ENCODE results near the gene GCC2.
"Not testable (repeated sequence)": the region's sequence is repeated elsewhere in the genome, so short reads cannot be mapped to it uniquely, and the experiment has no call there.

The GCC2 gene, protein sequence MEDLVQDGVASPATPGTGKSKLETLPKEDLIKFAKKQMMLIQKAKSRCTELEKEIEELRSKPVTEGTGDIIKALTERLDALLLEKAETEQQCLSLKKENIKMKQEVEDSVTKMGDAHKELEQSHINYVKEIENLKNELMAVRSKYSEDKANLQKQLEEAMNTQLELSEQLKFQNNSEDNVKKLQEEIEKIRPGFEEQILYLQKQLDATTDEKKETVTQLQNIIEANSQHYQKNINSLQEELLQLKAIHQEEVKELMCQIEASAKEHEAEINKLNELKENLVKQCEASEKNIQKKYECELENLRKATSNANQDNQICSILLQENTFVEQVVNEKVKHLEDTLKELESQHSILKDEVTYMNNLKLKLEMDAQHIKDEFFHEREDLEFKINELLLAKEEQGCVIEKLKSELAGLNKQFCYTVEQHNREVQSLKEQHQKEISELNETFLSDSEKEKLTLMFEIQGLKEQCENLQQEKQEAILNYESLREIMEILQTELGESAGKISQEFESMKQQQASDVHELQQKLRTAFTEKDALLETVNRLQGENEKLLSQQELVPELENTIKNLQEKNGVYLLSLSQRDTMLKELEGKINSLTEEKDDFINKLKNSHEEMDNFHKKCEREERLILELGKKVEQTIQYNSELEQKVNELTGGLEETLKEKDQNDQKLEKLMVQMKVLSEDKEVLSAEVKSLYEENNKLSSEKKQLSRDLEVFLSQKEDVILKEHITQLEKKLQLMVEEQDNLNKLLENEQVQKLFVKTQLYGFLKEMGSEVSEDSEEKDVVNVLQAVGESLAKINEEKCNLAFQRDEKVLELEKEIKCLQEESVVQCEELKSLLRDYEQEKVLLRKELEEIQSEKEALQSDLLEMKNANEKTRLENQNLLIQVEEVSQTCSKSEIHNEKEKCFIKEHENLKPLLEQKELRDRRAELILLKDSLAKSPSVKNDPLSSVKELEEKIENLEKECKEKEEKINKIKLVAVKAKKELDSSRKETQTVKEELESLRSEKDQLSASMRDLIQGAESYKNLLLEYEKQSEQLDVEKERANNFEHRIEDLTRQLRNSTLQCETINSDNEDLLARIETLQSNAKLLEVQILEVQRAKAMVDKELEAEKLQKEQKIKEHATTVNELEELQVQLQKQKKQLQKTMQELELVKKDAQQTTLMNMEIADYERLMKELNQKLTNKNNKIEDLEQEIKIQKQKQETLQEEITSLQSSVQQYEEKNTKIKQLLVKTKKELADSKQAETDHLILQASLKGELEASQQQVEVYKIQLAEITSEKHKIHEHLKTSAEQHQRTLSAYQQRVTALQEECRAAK (N-terminal part only)

DNA sequence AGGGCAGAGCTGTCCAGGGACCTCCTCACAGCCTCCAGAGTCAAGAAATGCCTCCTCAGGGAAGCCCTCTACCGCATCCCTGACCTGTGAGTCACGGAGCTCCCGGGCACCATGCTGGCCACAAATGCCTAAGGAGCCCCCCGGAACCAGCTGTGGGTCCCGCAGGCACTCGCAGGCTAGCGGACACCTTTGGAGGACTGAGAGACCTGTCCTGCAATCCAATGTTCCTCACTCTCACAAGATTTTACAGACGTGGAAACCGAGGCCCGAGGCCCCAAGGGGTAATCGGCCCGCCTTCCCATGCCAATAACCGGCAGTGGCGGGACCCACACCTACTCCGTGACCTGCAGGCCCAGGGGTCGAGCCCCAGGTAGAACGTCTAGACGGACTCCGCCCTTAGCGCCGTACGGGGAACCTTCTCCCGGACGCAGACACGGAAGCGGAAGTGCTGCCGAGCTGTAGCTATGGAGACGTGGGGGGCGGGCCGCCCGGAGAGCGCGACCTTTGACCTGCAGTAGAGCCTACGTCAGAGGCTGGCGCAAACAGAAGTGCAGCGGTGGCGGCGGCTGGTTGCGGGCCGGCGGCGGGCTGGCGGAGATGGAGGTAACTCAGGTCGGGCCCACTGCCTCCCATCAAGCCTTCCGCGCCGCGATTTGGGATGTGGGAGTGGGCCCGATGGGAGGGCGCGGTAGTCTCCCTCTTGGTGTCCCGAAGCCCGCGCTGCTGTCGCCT lies at the start of gene GCC2:
Gene GCC2 (plus strand): TSS at position 529 of the 732 bp plus-strand sequence. CDS start 69 bp downstream, at position 598.
- peak; percentile 96 for DNase-seq

DNA sequence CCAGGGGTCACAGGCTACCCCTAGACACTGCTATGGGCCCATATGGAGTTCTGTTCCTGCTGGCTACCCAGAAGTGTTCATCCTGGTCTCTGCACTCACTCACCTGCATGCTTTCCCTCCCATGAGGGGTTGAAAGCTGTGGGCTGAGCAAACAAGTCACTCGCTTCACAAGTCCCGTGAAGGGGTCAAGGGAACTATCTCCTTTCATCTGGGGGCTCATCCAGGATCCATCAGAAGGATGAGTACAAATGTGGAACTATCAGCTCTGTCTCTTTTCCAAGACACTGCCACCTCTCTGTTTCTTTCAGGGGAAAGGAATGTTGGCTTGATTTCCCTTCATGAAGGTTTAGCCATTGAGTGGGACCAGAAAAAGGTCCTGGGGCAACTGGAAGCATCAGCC lies 49.5 kb upstream of the GCC2 start:
- DNase-seq, result no peak

DNA sequence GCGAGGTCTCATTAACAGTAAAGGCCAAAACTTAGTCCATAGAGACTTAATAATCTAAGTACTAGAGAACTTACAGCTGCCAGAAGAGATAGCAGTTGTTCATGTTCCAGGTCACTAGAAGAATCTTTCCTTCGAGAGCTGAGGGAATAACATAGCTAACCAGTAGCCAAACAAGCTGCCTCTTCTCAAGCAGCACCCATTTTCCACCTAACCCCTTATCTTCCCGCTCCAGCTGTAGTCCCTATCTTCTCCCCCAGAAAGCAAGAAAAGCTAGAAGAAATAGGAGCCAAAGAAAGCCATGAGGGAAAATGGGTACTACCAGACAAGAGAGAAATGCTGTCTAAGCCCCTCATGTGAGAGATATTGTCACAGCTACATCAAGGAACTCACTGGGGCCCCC lies 47.2 kb upstream of the GCC2 start:
- no peak for DNase-seq

DNA sequence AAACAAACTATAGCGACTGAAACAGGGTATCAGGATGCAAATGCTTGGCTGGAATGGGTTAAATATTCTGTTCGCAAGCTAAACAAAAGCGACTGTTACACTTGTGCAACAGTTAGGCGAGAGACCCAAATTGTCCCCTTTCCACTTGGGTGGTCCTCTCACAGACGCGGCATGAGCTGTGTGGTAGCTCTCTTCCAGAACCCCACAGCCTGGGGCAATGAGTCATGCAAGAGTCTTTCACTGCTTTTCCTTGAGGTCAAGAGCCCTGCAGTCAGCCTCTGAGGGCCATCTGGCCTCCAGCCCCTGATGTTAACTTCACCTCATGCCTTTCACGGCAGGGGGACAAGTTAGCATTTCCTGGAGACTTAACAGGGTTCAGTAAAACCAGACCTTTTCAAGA lies 45.5 kb upstream of the GCC2 start:
- no peak for DNase-seq

GRCh38 chr2:108404784-108405397 lies 44.1 kb upstream of the GCC2 start:
- DNase-seq, result no peak

DNA sequence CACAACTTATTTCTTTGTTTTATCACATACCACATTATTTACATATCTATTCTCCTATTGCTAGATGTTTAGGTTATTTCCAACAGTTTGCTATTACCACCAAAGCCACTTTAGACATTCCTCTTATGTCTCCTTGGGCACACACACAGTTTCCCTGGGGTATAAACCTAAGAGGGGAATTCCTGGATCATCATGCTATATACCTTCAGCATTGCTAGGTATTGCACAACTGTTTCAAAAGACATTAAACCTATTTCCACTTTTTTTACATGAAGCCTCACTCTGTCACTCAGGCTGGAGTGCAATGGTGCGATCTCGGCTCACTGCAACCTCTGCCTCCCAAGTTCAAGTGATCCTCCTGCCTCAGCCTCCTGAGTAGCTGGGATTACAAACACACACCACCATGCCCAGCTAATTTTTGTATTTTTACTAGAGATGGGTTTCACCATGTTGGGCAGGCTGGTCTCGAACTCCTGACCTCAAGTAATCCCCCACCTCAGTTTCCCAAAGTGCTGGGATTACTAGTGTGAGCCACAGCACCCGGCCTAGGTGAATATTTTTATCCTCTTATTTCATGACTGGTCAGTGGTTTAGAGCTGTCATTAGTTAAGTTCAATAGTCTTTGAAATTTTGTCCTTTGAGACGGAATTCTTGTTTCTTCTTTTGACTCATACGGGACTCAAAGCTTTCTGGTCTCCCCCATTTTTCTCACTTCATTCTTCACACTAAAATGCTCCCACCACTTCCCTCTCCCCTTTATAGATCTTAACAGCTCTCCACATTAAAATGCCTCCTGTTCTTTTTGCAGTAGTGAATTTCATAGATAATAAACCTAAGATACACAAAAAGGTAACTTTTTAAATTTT lies 40.9 kb upstream of the GCC2 start:
- no peak for DNase-seq

DNA sequence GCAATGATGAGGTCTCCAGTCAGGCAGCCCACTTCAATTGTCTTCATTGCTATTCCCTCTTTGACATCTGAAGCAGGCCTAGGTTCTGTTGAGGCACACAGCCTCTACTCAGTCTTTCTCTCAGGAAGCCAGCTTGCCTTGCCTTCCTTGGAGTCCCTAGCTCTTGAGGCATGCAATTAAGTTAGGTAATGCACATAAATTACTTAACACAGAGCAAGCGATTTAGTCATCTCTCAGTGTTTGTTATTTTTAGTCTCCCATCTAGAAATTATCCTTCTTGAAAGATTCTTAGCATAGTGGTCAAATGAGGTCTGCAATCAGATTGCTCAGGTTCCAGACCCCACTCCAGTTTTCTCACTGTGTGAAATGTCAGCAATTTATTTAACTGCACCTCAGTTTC lies 39.2 kb upstream of the GCC2 start:
- no peak for DNase-seq

DNA sequence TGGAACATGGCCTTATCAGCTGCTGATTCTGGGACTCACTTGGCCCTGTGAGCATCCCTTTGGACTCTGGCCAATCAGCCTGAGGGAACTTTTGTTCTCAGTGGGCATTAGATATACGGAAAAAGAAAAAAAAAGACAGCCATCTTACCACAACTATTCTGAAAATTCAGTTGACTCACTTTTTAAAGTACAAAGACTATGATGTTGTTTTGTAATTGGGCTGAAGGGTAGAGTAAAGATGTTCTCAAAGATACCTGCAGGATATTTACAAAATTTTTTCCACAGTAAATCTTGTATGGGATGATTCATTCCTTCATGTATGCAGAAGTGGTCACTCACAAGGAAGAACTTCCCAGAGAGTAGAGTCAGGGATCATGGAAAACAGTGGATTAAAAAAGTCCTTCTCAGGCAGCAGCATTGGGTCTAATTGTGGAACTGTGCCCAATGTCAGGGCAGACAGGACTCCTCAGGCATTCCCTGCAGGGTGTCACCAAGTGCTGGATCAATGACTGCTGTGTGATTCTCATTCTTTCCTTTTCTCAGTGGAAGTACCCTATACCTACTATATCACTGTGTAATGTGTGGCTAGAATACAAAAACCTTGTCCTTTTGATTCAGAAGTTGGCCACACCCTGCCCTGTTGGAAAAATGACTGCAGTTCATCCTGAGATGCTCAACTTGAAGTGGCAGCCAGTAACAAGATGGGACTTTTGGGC lies 35.9 kb upstream of the GCC2 start:
- DNase-seq, result no peak

DNA sequence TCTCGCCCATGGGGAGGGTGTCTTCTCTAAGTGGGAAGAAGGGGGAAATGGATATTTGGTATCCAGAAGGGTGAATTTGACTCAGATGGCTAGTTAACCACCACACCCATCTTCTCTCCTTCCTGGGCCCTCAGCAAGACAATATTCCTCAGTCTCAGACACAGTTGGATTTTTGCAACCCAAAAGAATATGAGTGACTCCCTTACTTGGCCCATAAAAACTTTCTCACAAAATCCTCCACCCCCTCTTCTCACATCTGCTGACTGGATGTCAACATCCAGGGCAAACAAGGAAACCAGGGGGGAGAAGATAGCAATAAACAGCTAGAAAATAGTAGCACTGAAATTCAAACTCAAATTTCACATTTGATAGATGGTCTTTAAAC lies 35.3 kb upstream of the GCC2 start:
- DNase-seq, result no peak

GRCh38 chr2:108414256-108414876 lies 34.6 kb upstream of the GCC2 start:
- no peak for DNase-seq

DNA sequence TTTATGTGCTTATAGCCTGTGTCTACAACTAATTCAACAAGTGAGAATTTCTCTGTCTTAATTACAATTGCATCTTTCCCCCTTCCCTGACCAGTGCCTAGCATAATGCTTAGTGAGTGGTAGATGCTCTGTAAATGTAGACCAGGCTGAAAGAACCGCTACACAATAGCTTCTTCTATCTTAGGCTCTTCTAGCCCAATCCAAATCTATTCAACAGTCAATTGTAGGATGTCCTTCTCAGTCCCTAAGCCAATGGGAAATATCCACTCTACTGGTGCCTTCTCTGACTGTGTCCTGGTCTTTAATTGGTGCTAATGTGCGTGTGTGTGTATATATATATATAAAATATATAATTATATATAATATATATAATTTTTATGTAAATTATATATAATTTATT lies 34.1 kb upstream of the GCC2 start:
- no peak for DNase-seq

DNA sequence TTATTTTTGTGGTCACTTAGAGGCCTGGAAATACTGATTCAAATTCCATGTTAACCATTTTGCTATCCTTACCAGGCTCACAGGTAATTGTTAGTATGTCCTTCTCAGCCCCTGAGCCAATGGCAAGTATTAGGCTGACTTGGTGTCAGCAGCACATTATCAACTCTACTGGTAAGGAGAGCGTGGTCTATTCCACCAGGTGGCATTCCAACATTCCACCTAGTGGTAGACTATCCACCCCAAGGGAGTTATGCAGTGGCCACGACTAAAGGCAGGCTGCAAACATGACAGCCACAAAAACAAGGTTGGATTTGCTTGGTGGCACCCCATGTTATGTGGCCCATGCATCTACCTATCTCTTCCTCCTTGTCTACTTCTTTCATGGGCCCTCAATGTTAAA lies 31.8 kb upstream of the GCC2 start:
- peak; percentile 3 for DNase-seq

GRCh38 chr2:108418416-108418815 lies 30.6 kb upstream of the GCC2 start:
- DNase-seq, result no peak

DNA sequence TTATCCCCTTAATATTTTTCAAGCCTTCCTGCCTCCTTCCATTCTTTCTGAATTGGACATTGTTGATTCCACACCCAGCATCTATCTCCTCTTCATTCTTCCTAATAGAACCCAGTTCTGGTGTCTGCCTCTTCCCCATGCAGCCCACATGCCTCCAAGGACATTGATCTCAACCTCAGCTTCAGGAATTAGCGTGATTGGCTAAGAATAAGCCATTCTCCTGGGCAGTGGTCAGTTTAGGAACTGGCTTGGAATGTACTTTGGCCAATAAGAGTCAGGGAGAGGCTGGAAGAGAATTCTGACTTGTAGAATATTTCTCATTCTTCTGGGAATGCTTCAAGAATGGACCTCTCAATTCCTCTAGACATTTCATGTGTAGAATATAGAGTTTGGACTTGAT lies 25.9 kb upstream of the GCC2 start:
- DNase-seq, result no peak

DNA sequence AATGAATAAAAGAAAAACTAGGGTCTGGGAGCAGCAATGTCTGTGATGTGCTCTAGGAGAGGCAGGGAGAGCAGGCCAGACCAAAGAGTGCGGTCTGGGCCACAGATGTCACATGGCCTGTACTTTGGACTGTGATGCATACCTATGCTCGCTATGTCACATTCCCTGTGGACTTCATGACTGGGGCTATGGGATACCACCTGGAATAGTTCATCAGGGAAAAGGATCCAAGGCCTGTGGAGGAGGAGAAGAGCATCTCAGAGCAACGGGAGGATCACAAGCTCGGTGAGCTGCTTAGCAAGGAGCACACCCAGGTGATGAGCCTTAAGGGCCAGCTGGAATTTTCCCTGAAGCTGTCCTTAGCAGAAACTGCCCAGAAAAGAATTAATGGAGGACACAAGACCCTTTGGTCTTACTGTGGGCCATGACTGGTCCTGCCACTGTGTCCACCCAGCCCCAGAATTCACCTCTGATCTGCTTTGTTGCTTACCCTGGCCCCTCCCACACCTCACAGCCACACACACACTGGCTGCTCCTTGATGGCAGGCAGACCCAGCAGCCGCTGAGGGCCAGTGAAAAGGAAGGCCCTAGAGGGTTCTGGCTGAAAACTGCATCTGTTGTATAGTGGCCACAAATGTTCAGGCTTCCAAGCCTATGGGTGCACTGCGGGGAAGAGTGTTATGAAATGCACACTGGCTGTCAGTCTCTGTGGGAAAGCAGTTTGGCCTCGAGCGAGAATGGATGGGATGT lies 25.3 kb upstream of the GCC2 start:
- no peak for DNase-seq

DNA sequence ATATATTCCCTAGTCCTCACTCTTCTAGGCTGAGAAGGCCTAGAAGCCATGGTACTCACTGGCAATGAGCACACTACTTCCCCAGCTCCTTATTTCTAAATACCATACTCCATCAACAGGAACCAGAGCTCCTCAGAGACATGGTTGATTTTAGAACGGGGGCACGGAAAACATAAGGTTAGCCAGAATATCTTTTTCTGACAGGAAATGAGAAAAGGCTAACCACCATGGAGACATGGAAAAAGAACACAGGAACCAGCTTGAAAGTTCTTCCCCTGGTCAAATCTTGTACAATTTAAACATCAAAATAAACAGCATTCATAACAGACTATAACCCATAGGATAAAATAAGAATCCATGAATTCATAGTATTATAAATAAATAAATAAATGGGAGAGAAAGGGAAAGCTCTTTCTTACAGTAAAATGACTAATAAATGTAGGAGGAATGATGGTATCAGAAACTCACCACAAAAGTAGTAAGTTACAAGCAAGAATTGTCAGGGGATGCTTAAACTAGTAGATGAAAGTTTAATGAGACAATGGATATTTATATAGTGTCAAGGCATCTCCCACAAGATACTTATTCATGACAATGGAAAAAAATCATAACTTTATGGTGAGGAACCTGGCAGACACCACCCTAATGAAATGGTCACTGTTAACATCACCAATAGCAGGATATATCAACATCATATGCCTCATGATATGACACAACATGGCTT lies 20.6 kb upstream of the GCC2 start:
- DNase-seq, result no peak

- not testable (repeated sequence) for DNase-seq
Observed at GRCh38 chr2:108435578-108435977, 13.4 kb upstream of the GCC2 start.

DNA sequence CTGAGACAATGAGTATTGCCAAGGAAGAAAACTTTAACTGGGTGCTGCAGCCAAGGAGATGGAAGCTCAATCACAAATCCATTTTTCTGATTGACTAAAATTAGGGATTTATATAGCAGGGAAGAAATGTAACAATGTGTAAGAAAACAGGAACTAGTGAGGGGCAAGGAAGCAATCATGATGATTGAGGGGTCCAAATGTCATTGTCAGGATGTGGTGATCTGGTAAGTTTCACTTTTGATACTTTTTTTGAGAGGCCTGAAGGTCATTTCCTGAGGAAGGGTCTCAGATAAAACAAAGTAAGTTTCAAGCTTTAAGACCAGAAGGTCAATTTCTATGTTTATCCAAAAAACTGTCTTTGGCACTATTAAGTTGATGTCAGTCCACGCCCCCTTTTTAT lies 12.0 kb upstream of the GCC2 start:
- no peak for DNase-seq

Measured in CD4-positive, alpha-beta T cell treated with Interleukin-17A for 1 hour (primary cell).